SIG-M5 (cell line): ENCODE results near the gene SPSB1.

Experiments used
- DNase-seq: peaks from one replicate; lab custom pipeline; 2025; lab: John Stamatoyannopoulos, UW

Gene SPSB1

GRCh38 chr1:9395018-9395417, 102.3 kb downstream of the SPSB1 start:
- DNase-seq = no peak

DNA sequence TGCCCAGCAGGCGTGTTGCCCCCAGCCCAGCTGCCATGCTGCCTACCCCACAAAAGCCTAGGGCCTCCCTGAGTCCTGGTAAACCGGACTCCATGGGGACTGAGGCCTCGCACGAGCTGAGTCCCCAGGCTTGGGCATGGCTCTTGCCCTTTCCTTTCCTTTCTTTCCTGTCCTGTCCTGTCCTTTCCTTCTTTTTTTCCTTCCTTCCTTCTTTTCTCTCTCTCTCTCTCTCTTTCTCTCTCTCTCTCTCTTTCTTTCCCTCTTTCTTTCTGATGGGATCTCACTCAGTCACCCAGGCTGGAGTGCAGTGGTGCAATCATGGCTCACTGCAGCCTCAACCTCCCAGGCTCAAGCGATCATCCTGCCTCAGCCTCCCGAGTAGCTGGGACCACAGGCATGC, 104.4 kb downstream of the SPSB1 start:
- no peak for DNase-seq

- DNase-seq = no peak
These were observed 105.4 kb downstream of the SPSB1 start for GRCh38 chr1:9397997-9398526.

- DNase-seq = no peak
These were observed 107.1 kb downstream of the SPSB1 start for GRCh38 chr1:9399510-9400424.

GRCh38 chr1:9400425-9401079, 107.9 kb downstream of the SPSB1 start:
- DNase-seq = no peak

DNA sequence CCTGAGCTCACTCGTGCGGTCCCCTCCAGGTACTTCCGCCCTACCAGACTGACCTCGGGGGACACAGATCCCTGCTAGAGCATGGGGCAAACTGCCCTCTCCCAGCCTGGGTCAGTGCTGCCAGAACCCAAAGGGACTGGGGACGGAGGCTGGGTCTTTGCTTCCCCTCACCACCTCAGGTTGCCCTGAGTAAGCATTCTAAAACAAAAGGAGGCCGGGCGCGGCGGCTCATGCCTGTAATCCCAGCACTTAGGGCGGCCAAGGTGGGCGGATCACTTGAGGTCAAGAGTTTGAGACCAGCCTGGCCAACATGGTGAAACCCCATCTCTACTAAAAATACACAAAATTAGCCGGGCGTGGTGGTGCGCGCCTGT, 108.4 kb downstream of the SPSB1 start:
- DNase-seq = no peak

DNA sequence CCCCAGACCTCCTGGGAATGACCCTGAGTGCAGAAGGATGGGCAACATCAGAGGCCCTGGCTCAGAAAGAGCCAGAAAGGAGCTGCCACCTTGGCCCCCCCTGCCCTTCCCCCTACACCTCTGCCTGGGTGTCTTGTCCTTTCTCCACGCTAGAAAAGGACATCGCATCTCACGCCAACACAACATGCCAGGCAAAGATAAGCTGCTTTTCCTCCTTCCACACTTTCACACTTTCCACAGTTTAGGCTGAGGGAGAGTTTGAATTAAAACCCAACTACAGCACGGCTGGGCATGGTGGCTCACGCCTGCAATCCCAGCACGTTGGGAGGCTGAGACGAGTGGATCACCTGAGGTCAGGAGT, 109.5 kb downstream of the SPSB1 start:
- no peak for DNase-seq

DNA sequence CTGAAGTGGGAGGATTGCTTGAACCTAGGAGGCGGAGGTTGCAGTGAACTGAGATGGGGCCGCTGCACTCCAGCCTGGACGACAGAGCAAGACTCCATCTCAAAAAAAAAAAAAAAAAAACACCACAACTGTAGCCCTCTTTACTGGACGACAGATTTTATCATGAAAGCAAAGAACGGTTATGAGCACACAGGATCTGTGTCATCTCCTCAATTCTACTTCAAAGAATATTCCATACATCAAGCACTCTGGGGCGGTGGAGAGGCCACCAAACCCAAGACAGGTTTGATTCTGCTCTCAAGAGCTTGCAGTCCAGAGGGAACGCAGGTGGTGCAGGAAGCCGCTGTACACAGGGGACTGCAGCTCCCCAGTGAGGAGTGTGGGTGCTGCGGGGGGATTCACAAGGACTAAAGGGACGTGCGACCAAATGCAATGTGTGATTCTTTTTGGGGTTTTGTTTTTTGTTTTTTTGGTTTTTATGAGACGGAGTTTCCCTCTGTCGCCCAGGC, 110.1 kb downstream of the SPSB1 start:
- DNase-seq = no peak

- no peak for DNase-seq
These were observed 111.6 kb downstream of the SPSB1 start for GRCh38 chr1:9404117-9404914.

GRCh38 chr1:9406111-9406510, 113.4 kb downstream of the SPSB1 start:
- no peak for DNase-seq

GRCh38 chr1:9410737-9411297, 118.1 kb downstream of the SPSB1 start:
- no peak for DNase-seq

GRCh38 chr1:9413071-9413876, 120.6 kb downstream of the SPSB1 start:
- DNase-seq = no peak

DNA sequence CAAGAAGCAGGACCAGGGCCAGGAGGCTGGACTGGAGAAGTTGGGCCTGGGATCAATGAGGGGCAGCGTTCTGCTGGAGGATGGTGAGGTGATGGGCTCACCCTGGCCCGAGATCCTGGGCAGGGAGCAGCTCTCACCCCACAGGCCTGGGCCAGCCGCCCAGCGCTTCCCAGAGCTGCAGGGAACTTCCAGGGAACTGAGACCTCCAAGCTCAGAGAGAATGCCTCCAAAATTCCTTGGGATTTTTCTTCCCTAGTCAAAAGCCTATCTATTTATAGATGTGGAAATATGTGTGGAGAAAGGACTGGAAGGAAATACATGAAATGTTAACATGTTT, 121.2 kb downstream of the SPSB1 start:
- DNase-seq = no peak

DNA sequence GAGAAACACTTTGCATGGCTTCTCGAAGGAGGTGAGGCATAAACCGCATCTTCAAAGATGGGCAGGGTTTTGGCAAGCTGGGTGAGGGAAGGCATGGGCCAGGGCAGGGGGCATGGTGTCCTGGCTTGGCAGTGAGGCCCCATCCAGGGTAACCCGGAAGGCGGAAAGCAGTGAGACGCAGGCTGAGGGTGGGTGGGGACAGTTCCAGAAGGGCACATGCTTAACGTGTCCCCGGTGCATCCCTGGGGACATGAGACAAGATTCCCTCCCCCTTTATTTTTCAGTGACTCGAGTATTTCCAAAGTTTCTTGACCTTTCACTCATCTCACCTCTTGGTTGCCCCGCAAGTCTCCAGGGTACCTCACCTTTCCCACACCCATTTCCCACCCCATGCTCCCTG, 123.8 kb downstream of the SPSB1 start:
- no peak for DNase-seq

DNA sequence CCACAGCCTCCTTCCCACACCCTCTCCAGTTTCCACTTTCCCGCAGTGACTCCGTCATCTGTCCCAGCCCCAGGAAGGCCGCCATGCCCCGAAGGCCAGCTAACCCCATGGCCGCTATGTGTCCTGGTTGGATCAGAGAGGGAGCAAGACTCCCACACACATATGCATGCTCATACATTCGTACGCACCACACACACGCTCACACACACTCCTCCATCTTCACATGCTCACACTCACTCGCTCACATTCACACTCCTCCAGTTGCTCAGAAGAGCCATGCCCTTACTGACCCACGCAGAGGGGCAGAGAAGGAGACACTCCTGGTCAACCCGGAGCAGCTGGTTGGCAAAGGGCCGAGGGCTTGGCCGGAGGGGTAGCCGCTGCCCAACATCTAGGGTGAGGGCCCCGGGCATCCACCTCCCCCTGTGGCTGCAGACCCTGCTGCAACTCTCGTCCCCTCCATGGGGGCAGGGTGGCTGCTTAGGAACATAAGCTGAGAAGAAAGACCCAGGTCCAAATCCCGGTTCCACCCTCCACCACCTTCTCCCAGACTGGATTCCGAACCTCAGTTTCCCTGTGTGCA, 124.3 kb downstream of the SPSB1 start:
- no peak for DNase-seq

GRCh38 chr1:9417695-9418094, 125.0 kb downstream of the SPSB1 start:
- no peak for DNase-seq

DNA sequence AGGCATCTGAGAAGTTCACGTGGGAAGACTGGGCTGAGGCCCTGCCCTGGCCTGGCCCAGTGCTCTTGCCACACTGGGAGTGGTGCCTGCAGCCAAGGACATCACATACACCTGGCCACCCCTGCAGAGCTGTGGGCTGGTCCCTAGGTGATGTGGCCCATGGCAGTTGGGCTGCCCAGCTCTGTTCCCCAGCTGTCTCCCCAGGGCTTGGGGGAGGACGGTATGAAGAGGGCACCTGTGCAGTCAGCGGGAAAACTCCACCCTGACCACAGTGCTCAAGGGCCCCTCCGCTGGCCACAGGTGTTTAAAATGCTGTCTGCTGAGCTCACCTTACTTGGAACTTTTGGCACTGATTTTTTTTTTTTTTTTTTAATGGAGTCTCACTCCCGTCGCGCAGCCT, 126.2 kb downstream of the SPSB1 start:
- DNase-seq = no peak
